ENCODE results near the gene RAVER1. TPM values are rescaled to one million over a fixed set of nuclear protein-coding genes. Genes with fewer than 3 reads are reported as not detected.
A peak's percentile ranks its signal among the peaks of the same experiment; 100 is the strongest.

RAVER1 gene
- total RNA-seq, 1 experiment from 2014 or later: 86.9 TPM

DNA sequence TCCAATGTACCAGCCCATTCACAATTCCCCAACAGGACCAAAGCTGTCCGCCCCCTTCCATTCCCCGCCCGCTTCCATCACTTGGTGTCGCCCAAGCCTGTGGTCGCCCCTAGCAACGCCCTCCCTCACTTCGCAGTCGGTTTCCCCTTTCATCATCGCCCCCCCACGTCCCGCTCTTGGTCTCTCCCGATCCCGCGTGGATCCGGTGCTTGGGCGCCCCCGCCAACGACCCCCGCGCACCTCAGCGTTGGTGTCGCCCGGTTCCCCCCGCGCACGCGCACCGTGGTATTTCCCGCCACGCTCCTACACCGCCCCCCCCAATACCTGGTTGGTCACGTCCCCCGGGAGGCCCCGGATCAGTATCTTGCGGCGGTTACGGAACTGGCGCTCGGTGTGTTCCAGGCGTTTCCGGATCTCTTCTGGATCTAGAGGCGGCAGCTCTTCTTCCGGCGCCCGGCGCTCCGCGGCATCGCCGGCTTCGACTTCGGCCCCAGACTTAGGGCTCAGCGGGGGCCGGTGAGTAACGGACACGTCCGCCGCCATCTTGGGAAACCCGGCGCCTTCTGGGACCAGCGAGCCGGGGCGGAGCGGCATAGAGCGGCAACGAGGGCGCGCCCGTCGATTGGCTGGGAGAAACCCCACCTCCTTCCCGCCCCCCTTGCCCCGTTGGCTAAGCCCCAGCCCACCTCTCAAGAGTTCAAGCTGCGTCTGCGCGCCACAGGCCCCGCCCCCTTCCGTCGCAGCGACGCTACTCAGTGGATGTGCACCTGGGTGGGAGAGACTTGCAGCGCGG is at the start of gene RAVER1 (continued):
- TF ChIP-seq, protein P1, sequence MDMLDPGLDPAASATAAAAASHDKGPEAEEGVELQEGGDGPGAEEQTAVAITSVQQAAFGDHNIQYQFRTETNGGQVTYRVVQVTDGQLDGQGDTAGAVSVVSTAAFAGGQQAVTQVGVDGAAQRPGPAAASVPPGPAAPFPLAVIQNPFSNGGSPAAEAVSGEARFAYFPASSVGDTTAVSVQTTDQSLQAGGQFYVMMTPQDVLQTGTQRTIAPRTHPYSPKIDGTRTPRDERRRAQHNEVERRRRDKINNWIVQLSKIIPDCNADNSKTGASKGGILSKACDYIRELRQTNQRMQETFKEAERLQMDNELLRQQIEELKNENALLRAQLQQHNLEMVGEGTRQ (CRISPR knock-in tag; IDR thresholded peaks at IDR 0.05): 0 out of 2 replicates have a peak, but pooled peaks have one; percentile 35
- TF ChIP-seq ZNF317 (CRISPR knock-in tag; IDR thresholded peaks at IDR 0.05; ENCODE audit: borderline replicate concordance, low read depth): no peak
- TF ChIP-seq, protein P2, sequence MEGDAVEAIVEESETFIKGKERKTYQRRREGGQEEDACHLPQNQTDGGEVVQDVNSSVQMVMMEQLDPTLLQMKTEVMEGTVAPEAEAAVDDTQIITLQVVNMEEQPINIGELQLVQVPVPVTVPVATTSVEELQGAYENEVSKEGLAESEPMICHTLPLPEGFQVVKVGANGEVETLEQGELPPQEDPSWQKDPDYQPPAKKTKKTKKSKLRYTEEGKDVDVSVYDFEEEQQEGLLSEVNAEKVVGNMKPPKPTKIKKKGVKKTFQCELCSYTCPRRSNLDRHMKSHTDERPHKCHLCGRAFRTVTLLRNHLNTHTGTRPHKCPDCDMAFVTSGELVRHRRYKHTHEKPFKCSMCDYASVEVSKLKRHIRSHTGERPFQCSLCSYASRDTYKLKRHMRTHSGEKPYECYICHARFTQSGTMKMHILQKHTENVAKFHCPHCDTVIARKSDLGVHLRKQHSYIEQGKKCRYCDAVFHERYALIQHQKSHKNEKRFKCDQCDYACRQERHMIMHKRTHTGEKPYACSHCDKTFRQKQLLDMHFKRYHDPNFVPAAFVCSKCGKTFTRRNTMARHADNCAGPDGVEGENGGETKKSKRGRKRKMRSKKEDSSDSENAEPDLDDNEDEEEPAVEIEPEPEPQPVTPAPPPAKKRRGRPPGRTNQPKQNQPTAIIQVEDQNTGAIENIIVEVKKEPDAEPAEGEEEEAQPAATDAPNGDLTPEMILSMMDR (IDR thresholded peaks at IDR 0.05): no peak
- peak; percentile 37; the same call in 1 of the 2 replicates for TF ChIP-seq TEAD4 (CRISPR knock-in tag; IDR thresholded peaks at IDR 0.05)
- TF ChIP-seq, protein P3, sequence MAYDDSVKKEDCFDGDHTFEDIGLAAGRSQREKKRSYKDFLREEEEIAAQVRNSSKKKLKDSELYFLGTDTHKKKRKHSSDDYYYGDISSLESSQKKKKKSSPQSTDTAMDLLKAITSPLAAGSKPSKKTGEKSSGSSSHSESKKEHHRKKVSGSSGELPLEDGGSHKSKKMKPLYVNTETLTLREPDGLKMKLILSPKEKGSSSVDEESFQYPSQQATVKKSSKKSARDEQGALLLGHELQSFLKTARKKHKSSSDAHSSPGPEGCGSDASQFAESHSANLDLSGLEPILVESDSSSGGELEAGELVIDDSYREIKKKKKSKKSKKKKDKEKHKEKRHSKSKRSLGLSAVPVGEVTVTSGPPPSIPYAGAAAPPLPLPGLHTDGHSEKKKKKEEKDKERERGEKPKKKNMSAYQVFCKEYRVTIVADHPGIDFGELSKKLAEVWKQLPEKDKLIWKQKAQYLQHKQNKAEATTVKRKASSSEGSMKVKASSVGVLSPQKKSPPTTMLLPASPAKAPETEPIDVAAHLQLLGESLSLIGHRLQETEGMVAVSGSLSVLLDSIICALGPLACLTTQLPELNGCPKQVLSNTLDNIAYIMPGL (CRISPR knock-in tag; IDR thresholded peaks at IDR 0.05): no peak
- TF ChIP-seq, protein P4, sequence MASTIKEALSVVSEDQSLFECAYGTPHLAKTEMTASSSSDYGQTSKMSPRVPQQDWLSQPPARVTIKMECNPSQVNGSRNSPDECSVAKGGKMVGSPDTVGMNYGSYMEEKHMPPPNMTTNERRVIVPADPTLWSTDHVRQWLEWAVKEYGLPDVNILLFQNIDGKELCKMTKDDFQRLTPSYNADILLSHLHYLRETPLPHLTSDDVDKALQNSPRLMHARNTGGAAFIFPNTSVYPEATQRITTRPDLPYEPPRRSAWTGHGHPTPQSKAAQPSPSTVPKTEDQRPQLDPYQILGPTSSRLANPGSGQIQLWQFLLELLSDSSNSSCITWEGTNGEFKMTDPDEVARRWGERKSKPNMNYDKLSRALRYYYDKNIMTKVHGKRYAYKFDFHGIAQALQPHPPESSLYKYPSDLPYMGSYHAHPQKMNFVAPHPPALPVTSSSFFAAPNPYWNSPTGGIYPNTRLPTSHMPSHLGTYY (CRISPR knock-in tag; IDR thresholded peaks at IDR 0.05): no peak
- TF ChIP-seq GTF2I (CRISPR knock-in tag; conservative IDR thresholded peaks at IDR 0.05): no peak
- TF ChIP-seq, protein P5, sequence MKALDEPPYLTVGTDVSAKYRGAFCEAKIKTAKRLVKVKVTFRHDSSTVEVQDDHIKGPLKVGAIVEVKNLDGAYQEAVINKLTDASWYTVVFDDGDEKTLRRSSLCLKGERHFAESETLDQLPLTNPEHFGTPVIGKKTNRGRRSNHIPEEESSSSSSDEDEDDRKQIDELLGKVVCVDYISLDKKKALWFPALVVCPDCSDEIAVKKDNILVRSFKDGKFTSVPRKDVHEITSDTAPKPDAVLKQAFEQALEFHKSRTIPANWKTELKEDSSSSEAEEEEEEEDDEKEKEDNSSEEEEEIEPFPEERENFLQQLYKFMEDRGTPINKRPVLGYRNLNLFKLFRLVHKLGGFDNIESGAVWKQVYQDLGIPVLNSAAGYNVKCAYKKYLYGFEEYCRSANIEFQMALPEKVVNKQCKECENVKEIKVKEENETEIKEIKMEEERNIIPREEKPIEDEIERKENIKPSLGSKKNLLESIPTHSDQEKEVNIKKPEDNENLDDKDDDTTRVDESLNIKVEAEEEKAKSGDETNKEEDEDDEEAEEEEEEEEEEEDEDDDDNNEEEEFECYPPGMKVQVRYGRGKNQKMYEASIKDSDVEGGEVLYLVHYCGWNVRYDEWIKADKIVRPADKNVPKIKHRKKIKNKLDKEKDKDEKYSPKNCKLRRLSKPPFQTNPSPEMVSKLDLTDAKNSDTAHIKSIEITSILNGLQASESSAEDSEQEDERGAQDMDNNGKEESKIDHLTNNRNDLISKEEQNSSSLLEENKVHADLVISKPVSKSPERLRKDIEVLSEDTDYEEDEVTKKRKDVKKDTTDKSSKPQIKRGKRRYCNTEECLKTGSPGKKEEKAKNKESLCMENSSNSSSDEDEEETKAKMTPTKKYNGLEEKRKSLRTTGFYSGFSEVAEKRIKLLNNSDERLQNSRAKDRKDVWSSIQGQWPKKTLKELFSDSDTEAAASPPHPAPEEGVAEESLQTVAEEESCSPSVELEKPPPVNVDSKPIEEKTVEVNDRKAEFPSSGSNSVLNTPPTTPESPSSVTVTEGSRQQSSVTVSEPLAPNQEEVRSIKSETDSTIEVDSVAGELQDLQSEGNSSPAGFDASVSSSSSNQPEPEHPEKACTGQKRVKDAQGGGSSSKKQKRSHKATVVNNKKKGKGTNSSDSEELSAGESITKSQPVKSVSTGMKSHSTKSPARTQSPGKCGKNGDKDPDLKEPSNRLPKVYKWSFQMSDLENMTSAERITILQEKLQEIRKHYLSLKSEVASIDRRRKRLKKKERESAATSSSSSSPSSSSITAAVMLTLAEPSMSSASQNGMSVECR (CRISPR knock-in tag; IDR thresholded peaks at IDR 0.05; ENCODE audit: borderline replicate concordance): peak; percentile 70
- peak; percentile 54; the same call in 1 of the 2 replicates for TF ChIP-seq TEAD1 (CRISPR knock-in tag; IDR thresholded peaks at IDR 0.05)
- TF ChIP-seq NFATC4 (CRISPR knock-in tag; IDR thresholded peaks at IDR 0.05): no peak
- TF ChIP-seq, protein P6, sequence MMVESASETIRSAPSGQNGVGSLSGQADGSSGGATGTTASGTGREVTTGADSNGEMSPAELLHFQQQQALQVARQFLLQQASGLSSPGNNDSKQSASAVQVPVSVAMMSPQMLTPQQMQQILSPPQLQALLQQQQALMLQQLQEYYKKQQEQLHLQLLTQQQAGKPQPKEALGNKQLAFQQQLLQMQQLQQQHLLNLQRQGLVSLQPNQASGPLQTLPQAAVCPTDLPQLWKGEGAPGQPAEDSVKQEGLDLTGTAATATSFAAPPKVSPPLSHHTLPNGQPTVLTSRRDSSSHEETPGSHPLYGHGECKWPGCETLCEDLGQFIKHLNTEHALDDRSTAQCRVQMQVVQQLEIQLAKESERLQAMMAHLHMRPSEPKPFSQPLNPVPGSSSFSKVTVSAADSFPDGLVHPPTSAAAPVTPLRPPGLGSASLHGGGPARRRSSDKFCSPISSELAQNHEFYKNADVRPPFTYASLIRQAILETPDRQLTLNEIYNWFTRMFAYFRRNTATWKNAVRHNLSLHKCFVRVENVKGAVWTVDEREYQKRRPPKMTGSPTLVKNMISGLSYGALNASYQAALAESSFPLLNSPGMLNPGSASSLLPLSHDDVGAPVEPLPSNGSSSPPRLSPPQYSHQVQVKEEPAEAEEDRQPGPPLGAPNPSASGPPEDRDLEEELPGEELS (CRISPR knock-in tag; IDR thresholded peaks at IDR 0.05): 0 out of 2 replicates have a peak, but pooled peaks have one; percentile 29
- peak; percentile 84 for TF ChIP-seq ZNF219 (CRISPR knock-in tag; IDR thresholded peaks at IDR 0.05; ENCODE audit: borderline replicate concordance)
- TF ChIP-seq, protein P7, sequence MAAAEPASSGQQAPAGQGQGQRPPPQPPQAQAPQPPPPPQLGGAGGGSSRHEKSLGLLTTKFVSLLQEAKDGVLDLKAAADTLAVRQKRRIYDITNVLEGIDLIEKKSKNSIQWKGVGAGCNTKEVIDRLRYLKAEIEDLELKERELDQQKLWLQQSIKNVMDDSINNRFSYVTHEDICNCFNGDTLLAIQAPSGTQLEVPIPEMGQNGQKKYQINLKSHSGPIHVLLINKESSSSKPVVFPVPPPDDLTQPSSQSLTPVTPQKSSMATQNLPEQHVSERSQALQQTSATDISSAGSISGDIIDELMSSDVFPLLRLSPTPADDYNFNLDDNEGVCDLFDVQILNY (CRISPR knock-in tag; IDR thresholded peaks at IDR 0.05): no peak; the same call in none of the 2 replicates
- TF ChIP-seq, protein P8, sequence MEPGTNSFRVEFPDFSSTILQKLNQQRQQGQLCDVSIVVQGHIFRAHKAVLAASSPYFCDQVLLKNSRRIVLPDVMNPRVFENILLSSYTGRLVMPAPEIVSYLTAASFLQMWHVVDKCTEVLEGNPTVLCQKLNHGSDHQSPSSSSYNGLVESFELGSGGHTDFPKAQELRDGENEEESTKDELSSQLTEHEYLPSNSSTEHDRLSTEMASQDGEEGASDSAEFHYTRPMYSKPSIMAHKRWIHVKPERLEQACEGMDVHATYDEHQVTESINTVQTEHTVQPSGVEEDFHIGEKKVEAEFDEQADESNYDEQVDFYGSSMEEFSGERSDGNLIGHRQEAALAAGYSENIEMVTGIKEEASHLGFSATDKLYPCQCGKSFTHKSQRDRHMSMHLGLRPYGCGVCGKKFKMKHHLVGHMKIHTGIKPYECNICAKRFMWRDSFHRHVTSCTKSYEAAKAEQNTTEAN (CRISPR knock-in tag; IDR thresholded peaks at IDR 0.05): no peak
- TF ChIP-seq, protein P9, sequence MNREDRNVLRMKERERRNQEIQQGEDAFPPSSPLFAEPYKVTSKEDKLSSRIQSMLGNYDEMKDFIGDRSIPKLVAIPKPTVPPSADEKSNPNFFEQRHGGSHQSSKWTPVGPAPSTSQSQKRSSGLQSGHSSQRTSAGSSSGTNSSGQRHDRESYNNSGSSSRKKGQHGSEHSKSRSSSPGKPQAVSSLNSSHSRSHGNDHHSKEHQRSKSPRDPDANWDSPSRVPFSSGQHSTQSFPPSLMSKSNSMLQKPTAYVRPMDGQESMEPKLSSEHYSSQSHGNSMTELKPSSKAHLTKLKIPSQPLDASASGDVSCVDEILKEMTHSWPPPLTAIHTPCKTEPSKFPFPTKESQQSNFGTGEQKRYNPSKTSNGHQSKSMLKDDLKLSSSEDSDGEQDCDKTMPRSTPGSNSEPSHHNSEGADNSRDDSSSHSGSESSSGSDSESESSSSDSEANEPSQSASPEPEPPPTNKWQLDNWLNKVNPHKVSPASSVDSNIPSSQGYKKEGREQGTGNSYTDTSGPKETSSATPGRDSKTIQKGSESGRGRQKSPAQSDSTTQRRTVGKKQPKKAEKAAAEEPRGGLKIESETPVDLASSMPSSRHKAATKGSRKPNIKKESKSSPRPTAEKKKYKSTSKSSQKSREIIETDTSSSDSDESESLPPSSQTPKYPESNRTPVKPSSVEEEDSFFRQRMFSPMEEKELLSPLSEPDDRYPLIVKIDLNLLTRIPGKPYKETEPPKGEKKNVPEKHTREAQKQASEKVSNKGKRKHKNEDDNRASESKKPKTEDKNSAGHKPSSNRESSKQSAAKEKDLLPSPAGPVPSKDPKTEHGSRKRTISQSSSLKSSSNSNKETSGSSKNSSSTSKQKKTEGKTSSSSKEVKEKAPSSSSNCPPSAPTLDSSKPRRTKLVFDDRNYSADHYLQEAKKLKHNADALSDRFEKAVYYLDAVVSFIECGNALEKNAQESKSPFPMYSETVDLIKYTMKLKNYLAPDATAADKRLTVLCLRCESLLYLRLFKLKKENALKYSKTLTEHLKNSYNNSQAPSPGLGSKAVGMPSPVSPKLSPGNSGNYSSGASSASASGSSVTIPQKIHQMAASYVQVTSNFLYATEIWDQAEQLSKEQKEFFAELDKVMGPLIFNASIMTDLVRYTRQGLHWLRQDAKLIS (CRISPR knock-in tag; IDR thresholded peaks at IDR 0.05; ENCODE audit: borderline replicate concordance): no peak
- TF ChIP-seq, protein P10, sequence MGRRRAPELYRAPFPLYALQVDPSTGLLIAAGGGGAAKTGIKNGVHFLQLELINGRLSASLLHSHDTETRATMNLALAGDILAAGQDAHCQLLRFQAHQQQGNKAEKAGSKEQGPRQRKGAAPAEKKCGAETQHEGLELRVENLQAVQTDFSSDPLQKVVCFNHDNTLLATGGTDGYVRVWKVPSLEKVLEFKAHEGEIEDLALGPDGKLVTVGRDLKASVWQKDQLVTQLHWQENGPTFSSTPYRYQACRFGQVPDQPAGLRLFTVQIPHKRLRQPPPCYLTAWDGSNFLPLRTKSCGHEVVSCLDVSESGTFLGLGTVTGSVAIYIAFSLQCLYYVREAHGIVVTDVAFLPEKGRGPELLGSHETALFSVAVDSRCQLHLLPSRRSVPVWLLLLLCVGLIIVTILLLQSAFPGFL (CRISPR knock-in tag; IDR thresholded peaks at IDR 0.05; ENCODE audit: borderline replicate concordance): no peak

Measured in WTC11 (cell line).